GM12878 (cell line): ENCODE results near the gene HSF5. TPM values are rescaled to one million over a fixed set of nuclear protein-coding genes. Genes with fewer than 3 reads are reported as not detected.

Source experiments
- ATAC-seq: fragments of 200-7000 bp; cut with Tn5 transposase; 3 replicates; pipeline ENCODE4 v1.9.1; 2020; ENCODE audit warnings: mild to moderate bottlenecking, moderate library complexity
- BruUV-seq: library from RNA; stranded (reverse); fragments of 400-500 nt; replicated peaks from 2 replicates; lab custom pipeline; 2021; lab: Mats Ljungman, UMichigan
- CTCF ChIA-PET: fragments of 300-600 bp; sonication (Branson Sonifier 250); formaldehyde crosslinking; extraction: SDS; loops from one replicate; lab custom pipeline; 2021; ENCODE audit warnings: inconsistent platforms; lab: Yijun Ruan, JAX
- POLR2A ChIA-PET: fragments of 350-600 bp; formaldehyde crosslinking; extraction: SDS; loops from one replicate; lab custom pipeline; 2021; ENCODE audit warnings: inconsistent platforms; lab: Charles Lee
- RAD21 ChIA-PET: fragments of 300-600 bp; sonication (Branson Sonifier 250); formaldehyde crosslinking; loops from one replicate; lab custom pipeline; 2023; ENCODE audit warnings: antibody characterized with exemption; ENCODE audit not compliant: unreplicated experiment; lab: Charles Lee
- SMC1A ChIA-PET: fragments of 300-600 bp; sonication (Branson Sonifier 250); formaldehyde crosslinking; loops from one replicate; lab custom pipeline; 2023; ENCODE audit not compliant: unreplicated experiment, uncharacterized antibody; lab: Charles Lee
- DNase-seq: peaks from one replicate; pipeline ENCODE4 v3.0.0-alpha.2; 2011; ENCODE audit warnings: low read depth, low spot score
- FAIRE-seq: peaks from 3 replicates; lab custom pipeline; 2011; peaks lifted over from hg19 to GRCh38; lab: Jason Lieb, UNC
- H2AFZ ChIP-seq: 2 replicates; pipeline ENCODE4 v1.6.0; 2011; ENCODE audit warnings: low read depth, low read length, control low read depth; ENCODE audit not compliant: control insufficient read depth
- H3K27ac ChIP-seq: 2 replicates; pipeline ENCODE4 v1.5.1; 2011; ENCODE audit warnings: control low read depth; ENCODE audit not compliant: control insufficient read depth, insufficient read depth
- H3K27me3 ChIP-seq, 2 experiments: replicated peaks in 1 of 2; 2 replicates each; pipeline versions ENCODE4 v1.6.0 to v1.6.1; 2011; ENCODE audit warnings: low read length in 1 of 2; ENCODE audit not compliant: control insufficient read depth in 2 of 2, insufficient read depth in 2 of 2
- H3K36me3 ChIP-seq, 2 experiments: 2 replicates each; pipeline ENCODE4 v1.5.1; 2011; ENCODE audit warnings: low read length in 1 of 2; ENCODE audit not compliant: control insufficient read depth in 2 of 2, insufficient read depth in 2 of 2
- H3K4me1 ChIP-seq: 2 replicates; pipeline ENCODE4 v1.6.1; 2011; ENCODE audit warnings: mild to moderate bottlenecking, low read length, moderate library complexity, mixed read lengths; ENCODE audit not compliant: control insufficient read depth, insufficient read depth
- H3K4me2 ChIP-seq: 2 replicates; pipeline ENCODE4 v1.6.0; 2011; ENCODE audit warnings: control low read depth; ENCODE audit not compliant: control insufficient read depth, insufficient read depth
- H3K4me3 ChIP-seq: fragments of 200-600 bp; sonication (generic); 2 replicates; pipeline ENCODE4 v1.5.1; 2016
- H3K79me2 ChIP-seq: 2 replicates; pipeline ENCODE4 v1.6.0; 2011; ENCODE audit warnings: low read length; ENCODE audit not compliant: control insufficient read depth, insufficient read depth
- H3K9ac ChIP-seq: 2 replicates; pipeline ENCODE4 v1.8.0; 2011; ENCODE audit warnings: low read length, control low read depth, mixed read lengths; ENCODE audit not compliant: control insufficient read depth, insufficient read depth
- H3K9me3 ChIP-seq: replicated peaks from 3 replicates; pipeline ENCODE4 v1.5.1; 2011; ENCODE audit warnings: mild to moderate bottlenecking, low read length; ENCODE audit not compliant: control insufficient read depth, insufficient read depth
- H4K20me1 ChIP-seq: 2 replicates; pipeline ENCODE4 v1.6.0; 2011; ENCODE audit not compliant: control insufficient read depth, insufficient read depth
- ZBTB40 ChIP-seq: fragments of 450-650 bp; IDR thresholded peaks from 2 replicates; pipeline ENCODE4 v1.6.1; 2016; ENCODE audit warnings: mild to moderate bottlenecking, moderate library complexity, borderline replicate concordance
- ZNF274 ChIP-seq: IDR thresholded peaks from one replicate; pipeline ENCODE4 v1.8.0; 2011; ENCODE audit not compliant: insufficient read length, insufficient read depth
- ZNF622 ChIP-seq: fragments of 450-650 bp; IDR thresholded peaks from 2 replicates; pipeline ENCODE4 v1.6.1; 2017; ENCODE audit warnings: mild to moderate bottlenecking, inconsistent platforms
- WGBS: methylation state at CpG from one replicate; pipeline ENCODE4 v1.1.6; 2016; ENCODE audit warnings: low lambda C conversion rate; ENCODE audit not compliant: insufficient replicate concordance, insufficient coverage; ENCODE audit errors: missing lambda C conversion rate; 5-methylcytosine and 5-hydroxymethylcytosine counted together
- in situ Hi-C: fragments of 300-500 bp; cut with MboI; formaldehyde crosslinking; loops from 9 replicates; pipeline ENCODE4 v1.14.3; 2018; ENCODE audit warnings: mixed read lengths
- intact Hi-C: fragments of 100-400 bp; cut with micrococcal nuclease; formaldehyde crosslinking; loops from one replicate; pipeline ENCODE4 v1.14.2; 2022; ENCODE audit not compliant: unreplicated experiment
- polyA plus RNA-seq, 11 experiments: library from polyadenylated mRNA; depleted of rRNA in 4 of 11; unstranded in 6 of 11; stranded (reverse) in 5 of 11; fragments of >200 nt; fragmentation: Nextera tagmentation in 4 of 11; fragmentation: Illumina TruSeq in 1 of 11; extraction: Ambion mirVana in 4 of 11; extraction: Trizol in 1 of 11; gene quantifications; 1 replicate in 1 of 11; 2 replicates in 10 of 11; pipeline versions ENCODE4 v1.2.1 to v1.2.3, GENCODE V29; 2011 to 2016; ENCODE audit warnings: inconsistent platforms in 2 of 11, missing spikeins in 2 of 11, low read depth in 1 of 11
- total RNA-seq, 4 experiments: library from RNA; depleted of rRNA in 3 of 4; stranded (reverse); fragments of >200 nt in 3 of 4; fragmentation: Illumina TruSeq in 1 of 4; extraction: Trizol in 1 of 4; gene quantifications; 2 replicates each; pipeline versions ENCODE4 v1.2.1 to v1.2.3, GENCODE V29; 2013 to 2021

Gene HSF5
- total and polyA plus RNA-seq, 10 of the 15 experiments (the other 5 are each of a cell fraction or from before 2014, with no cell fraction given) = 0.02 to 0.18 (median 0.06) TPM; not detected in 4

GRCh38 chr17:58427807-58428206 lies 60.4 kb downstream of the HSF5 start:
- DNase-seq = no peak
- Histone ChIP-seq H3K4me2 (peak overlapping the region; percentile 48; the same call in 1 of the 2 replicates), H3K9me3 (no peaks in the 10 kb centered on the region), H3K27ac (no peak overlapping the region), H3K79me2 (no peaks in the 10 kb centered on the region), H3K36me3 (no peaks in the 10 kb centered on the region), H3K4me1 (no peaks in the 10 kb centered on the region; the same call in 1 of the 2 replicates), H3K27me3 (no peaks in the 10 kb centered on the region), H4K20me1 (no peaks in the 10 kb centered on the region), H2AFZ (no peak overlapping the region; the same call in 1 of the 2 replicates), H3K4me3 (no peak overlapping the region), H3K9ac (no peak overlapping the region)
- no peak for TF ChIP-seq ZNF622
- TF ChIP-seq ZBTB40 = peak; percentile 66
- TF ChIP-seq ZNF274 = no peak
- no peak for ATAC-seq
- intact Hi-C loops (no loop called here), in situ Hi-C loops (no loop called here)
- RAD21 ChIA-PET = interaction anchor here (1.2 to 4.5 kb wide), 6 partner anchors 8 to 110 kb away, joined by 5 to 31 read pairs (median 9); partner anchors contain the start of gene RNF43
- CTCF ChIA-PET = interaction anchor here (1.0 to 3.2 kb wide), 10 partner anchors 8 to 153 kb away, joined by 3 to 30 read pairs (median 4); partner anchors contain the start of gene RNF43
- SMC1A ChIA-PET = interaction anchor here (0.9 to 3.6 kb wide), 15 partner anchors 8 to 215 kb away, joined by 3 to 21 read pairs (median 3); partner anchors contain the start of genes RNF43 and SUPT4H1
- no TSS peak for BruUV-seq
- POLR2A ChIA-PET = interaction anchor here (0.6 to 2.2 kb wide), 3 partner anchors 80 to 91 kb away, joined by 3 to 6 read pairs (median 4); no protein-coding TSS in a partner anchor
- FAIRE-seq = no peak
- WGBS = 98% methylated on average over 3 of the region's 3 CpGs
